NOMO-1 (cell line): ENCODE measurements around the gene PSD4.

Experiments
- DNase-seq, 2 experiments: peaks; one replicate each; lab custom pipeline; 2025; ENCODE audit not compliant: unreplicated experiment in 2 of 2; lab: John Stamatoyannopoulos, UW

Gene PSD4

GRCh38 chr2:113183264-113183663, 9.5 kb downstream of the PSD4 start:
- no peak for DNase-seq

GRCh38 chr2:113183703-113184102, 9.9 kb downstream of the PSD4 start:
- no peak for DNase-seq

GRCh38 chr2:113184531-113185230, 10.9 kb downstream of the PSD4 start:
- no peak for DNase-seq

GRCh38 chr2:113185664-113186432, 12.1 kb downstream of the PSD4 start:
- DNase-seq = no peak

GRCh38 chr2:113186433-113186796, 12.6 kb downstream of the PSD4 start:
- DNase-seq = no peak

- peak; percentile 23 to 66 for DNase-seq
These were observed 14.0 kb downstream of the PSD4 start for GRCh38 chr2:113187771-113188170.

GRCh38 chr2:113190871-113191270, 17.1 kb downstream of the PSD4 start:
- DNase-seq = no peak

- DNase-seq = no peak
These were observed 18.8 kb downstream of the PSD4 start for GRCh38 chr2:113192459-113193100.

GRCh38 chr2:113195923-113196501, 22.2 kb downstream of the PSD4 start:
- no peak for DNase-seq

- no peak for DNase-seq
These were observed 23.1 kb downstream of the PSD4 start for GRCh38 chr2:113196839-113197238.

- no peak for DNase-seq
These were observed 23.7 kb downstream of the PSD4 start for GRCh38 chr2:113197347-113198047.

GRCh38 chr2:113198048-113198789, 24.4 kb downstream of the PSD4 start:
- DNase-seq = no peak

- no peak for DNase-seq
These were observed 25.2 kb downstream of the PSD4 start for GRCh38 chr2:113198790-113199612.

GRCh38 chr2:113200236-113200635, 26.5 kb downstream of the PSD4 start:
- no peak for DNase-seq

- DNase-seq = no peak
These were observed 27.1 kb downstream of the PSD4 start for GRCh38 chr2:113200736-113201490.

- DNase-seq = no peak
These were observed 27.9 kb downstream of the PSD4 start for GRCh38 chr2:113201496-113202304.

GRCh38 chr2:113202305-113203216, 28.8 kb downstream of the PSD4 start:
- no peak for DNase-seq
